SU-DHL-6 (cell line): ENCODE measurements around the gene NME9.

Experiments used
- EZH2phosphoT487 ChIP-seq: fragments of 200-600 bp; sonication (generic), shearing (Covaris generic); conservative IDR thresholded peaks from 2 replicates; pipeline ENCODE4 v1.6.1; 2018; ENCODE audit warnings: mild to moderate bottlenecking, antibody characterized with exemption, low read length, moderate library complexity, mixed read lengths
- TF ChIP-seq, protein P1 (sequence below): fragments of 200-600 bp; sonication (generic); IDR thresholded peaks from one replicate; pipeline ENCODE4 v1.5.1; 2017; ENCODE audit warnings: antibody characterized with exemption, mild to moderate bottlenecking, low read length, moderate library complexity; ENCODE audit not compliant: insufficient read depth, poor library complexity, severe bottlenecking

DNA sequence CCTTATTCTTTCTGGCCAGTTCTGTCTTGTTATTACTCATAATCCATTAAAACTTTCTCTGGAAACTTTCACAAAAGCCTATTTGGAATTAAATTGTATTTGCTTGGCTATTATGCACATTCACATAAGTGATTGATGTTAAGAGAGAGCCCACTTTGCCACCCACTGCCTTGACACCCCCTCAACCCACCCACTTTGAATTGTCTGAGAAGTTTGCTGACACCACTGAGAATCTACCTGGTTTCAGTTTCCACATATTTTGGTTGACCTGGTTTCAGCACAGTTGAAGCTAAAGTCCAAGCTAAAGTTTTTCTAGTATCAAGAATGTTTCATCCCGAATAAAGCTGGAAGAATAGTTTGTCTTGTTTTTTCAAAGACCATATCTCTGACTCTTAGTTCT, 71.7 kb downstream of the NME9 start:
- TF ChIP-seq, protein P1, sequence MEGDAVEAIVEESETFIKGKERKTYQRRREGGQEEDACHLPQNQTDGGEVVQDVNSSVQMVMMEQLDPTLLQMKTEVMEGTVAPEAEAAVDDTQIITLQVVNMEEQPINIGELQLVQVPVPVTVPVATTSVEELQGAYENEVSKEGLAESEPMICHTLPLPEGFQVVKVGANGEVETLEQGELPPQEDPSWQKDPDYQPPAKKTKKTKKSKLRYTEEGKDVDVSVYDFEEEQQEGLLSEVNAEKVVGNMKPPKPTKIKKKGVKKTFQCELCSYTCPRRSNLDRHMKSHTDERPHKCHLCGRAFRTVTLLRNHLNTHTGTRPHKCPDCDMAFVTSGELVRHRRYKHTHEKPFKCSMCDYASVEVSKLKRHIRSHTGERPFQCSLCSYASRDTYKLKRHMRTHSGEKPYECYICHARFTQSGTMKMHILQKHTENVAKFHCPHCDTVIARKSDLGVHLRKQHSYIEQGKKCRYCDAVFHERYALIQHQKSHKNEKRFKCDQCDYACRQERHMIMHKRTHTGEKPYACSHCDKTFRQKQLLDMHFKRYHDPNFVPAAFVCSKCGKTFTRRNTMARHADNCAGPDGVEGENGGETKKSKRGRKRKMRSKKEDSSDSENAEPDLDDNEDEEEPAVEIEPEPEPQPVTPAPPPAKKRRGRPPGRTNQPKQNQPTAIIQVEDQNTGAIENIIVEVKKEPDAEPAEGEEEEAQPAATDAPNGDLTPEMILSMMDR, result no peak
- no peak for TF ChIP-seq EZH2phosphoT487
